ENCODE results near the gene KCNK2.

- no peak for TF ChIP-seq CTCF (IDR thresholded peaks at IDR 0.05)
- no peak for TF ChIP-seq POLR2A (IDR thresholded peaks at IDR 0.05)
Observed at GRCh38 chr1:215269955-215270354, 187.4 kb downstream of the KCNK2 start.
